ENCODE measurements around the gene DLG2. TPM values are rescaled to one million over a fixed set of nuclear protein-coding genes. Genes with fewer than 3 reads are reported as not detected.

Gene DLG2
- total and polyA plus RNA-seq, 2 of the 4 experiments (the other 2 are of a cell fraction) = 0.31 to 0.36 TPM

GRCh38 chr11:84300092-84300491 is 1327.1 kb downstream of the DLG2 start:
- Histone ChIP-seq H3K4me3 (ENCODE audit: insufficient read depth, low read depth, low read length) (no peak overlapping the region), H2BK15ac (ENCODE audit: low read depth, low read length) (no peak overlapping the region), H3K36me3 (ENCODE audit: control insufficient read depth, insufficient read depth, low read length) (no peaks in the 10 kb centered on the region), H2BK120ac (ENCODE audit: low read depth, low read length) (no peak overlapping the region), H4K20me1 (ENCODE audit: insufficient read depth, low read length) (no peaks in the 10 kb centered on the region), H3K18ac (ENCODE audit: low read depth, low read length) (no peak overlapping the region), H3K27me3 (ENCODE audit: control insufficient read depth, insufficient read depth, low read length) (no peaks in the 10 kb centered on the region; the same call in 1 of the 2 replicates), H2BK5ac (ENCODE audit: low read depth, low read length, poor library complexity, severe bottlenecking) (no peak overlapping the region), H4K5ac (ENCODE audit: low read depth, low read length) (no peak overlapping the region), H3K9me1 (ENCODE audit: insufficient read depth, low read length) (no peaks in the 10 kb centered on the region), H2AK5ac (ENCODE audit: low read depth, low read length) (no peak overlapping the region), H2BK20ac (ENCODE audit: low read depth, low read length) (no peak overlapping the region), H3K4me2 (ENCODE audit: low read depth, low read length) (no peak overlapping the region), H3K56ac (ENCODE audit: extremely low read depth, insufficient read depth, low read length) (no peak overlapping the region), H3K79me1 (ENCODE audit: low read depth in 1 of 2, low read length in 2 of 2) (no peaks in the 10 kb centered on the region), H3K14ac (replicated peaks; ENCODE audit: low read depth, low read length) (no peak overlapping the region), H3K23ac (ENCODE audit: low read depth, low read length) (no peak overlapping the region), H4K8ac (ENCODE audit: low read depth in 2 of 2, low read length in 2 of 2) (no peak overlapping the region), H2AK9ac (replicated peaks; ENCODE audit: low read depth, low read length, poor library complexity) (no peak overlapping the region), H3K9ac (ENCODE audit: low read depth, low read length) (no peak overlapping the region), H2AFZ (replicated peaks; ENCODE audit: low read length, poor library complexity) (no peak overlapping the region), H3K4me1 (ENCODE audit: control insufficient read depth, insufficient read depth, low read length) (no peaks in the 10 kb centered on the region), H4K91ac (ENCODE audit: insufficient read depth, low read depth, low read length) (no peak overlapping the region), H3K9me3 (ENCODE audit: control insufficient read depth, insufficient read depth, low read length) (no peaks in the 10 kb centered on the region), H3K27ac (ENCODE audit: insufficient read depth, low read length) (no peak overlapping the region), H3K4ac (ENCODE audit: low read depth, low read length) (no peak overlapping the region)
- dilution Hi-C loops (cut with HindIII; ENCODE audit: low sequenced_read_pairs, unreplicated experiment) = no loop called here
- intact Hi-C loops (cut with micrococcal nuclease) = no loop called here
- POLR2A ChIA-PET (ENCODE audit: unreplicated experiment) = no interaction called here
- DNase-seq = no peak
- no peak for ATAC-seq (ENCODE audit: low read depth)
- in situ Hi-C loops (cut with MboI; ENCODE audit: low sequenced_read_pairs) = no loop called here
- BruUV-seq (replicated peaks) = no TSS peak
- TF ChIP-seq USF2 (IDR thresholded peaks at IDR 0.05; ENCODE audit: low read depth, low read length) (no peak), MAFK (IDR thresholded peaks at IDR 0.05; ENCODE audit: low read depth, low read length) (no peak), RAD21 (IDR thresholded peaks at IDR 0.05; ENCODE audit: low read length) (no peak), RFX5 (IDR thresholded peaks at IDR 0.05; ENCODE audit: low read depth, low read length) (no peak)
- CTCF ChIA-PET = no interaction called here
- no CpG with 5 or more reads among the region's 1 CpG for WGBS, 2 experiments (ENCODE audit: extremely low coverage in 2 of 2, insufficient read length in 1 of 2)

All from IMR-90 (cell line).